Measurements from ENCODE around the gene GRIK3. TPM values are rescaled to one million over a fixed set of nuclear protein-coding genes. Genes with fewer than 3 reads are reported as not detected.

The GRIK3 gene
- total and polyA plus RNA-seq, 2 of the 8 experiments (the other 6 are each of a cell fraction or from before 2014, with no cell fraction given): 2.1 to 3.4 TPM

GRCh38 chr1:36965275-36966159, 68.8 kb downstream of the GRIK3 start:
- CTCF ChIA-PET (ENCODE audit: partially characterized antibody): interaction anchor here (0.7 to 2.1 kb wide), 4 partner anchors 9 to 356 kb away, joined by 3 to 7 read pairs (median 4); no protein-coding TSS in a partner anchor
- no peak for FAIRE-seq
- H3K27ac ChIP-seq (ENCODE audit: low read depth, low read length): no peak overlapping the region

More at GRCh38 chr1:36965275-36966159, 68.8 kb downstream of the GRIK3 start:
- Histone ChIP-seq H4K91ac (replicated peaks; ENCODE audit: insufficient read length, low read length) (no peak overlapping the region), H2BK5ac (ENCODE audit: low read depth, low read length) (no peak overlapping the region), H3K36me3 (ENCODE audit: control insufficient read depth in 2 of 4, insufficient read depth in 4 of 4, low read length in 3 of 4) (no peaks in the 10 kb centered on the region), H3K56ac (replicated peaks; ENCODE audit: insufficient read length, low read depth, low read length) (no peak overlapping the region), H3K14ac (ENCODE audit: insufficient read length) (no peak overlapping the region), H2BK12ac (ENCODE audit: low read depth, low read length) (no peak overlapping the region), H3K4ac (replicated peaks; ENCODE audit: insufficient read length, low read depth, low read length) (no peak overlapping the region), H2BK15ac (ENCODE audit: low read length) (no peak overlapping the region), H3K79me1 (ENCODE audit: low read depth, low read length) (no peaks in the 10 kb centered on the region), H3K27me3 (replicated peaks in 1 of 4; ENCODE audit: control insufficient read depth in 3 of 4, extremely low read depth in 1 of 4, insufficient read depth in 3 of 4, low read length in 3 of 4) (no peaks in the 10 kb centered on the region), H3K23ac (ENCODE audit: insufficient read length) (no peak overlapping the region), H2BK120ac (replicated peaks; ENCODE audit: low read depth, low read length) (no peak overlapping the region), H3K23me2 (ENCODE audit: low read depth, low read length) (no peaks in the 10 kb centered on the region), H3K4me1 (replicated peaks in 1 of 4; ENCODE audit: control insufficient read depth in 3 of 4, insufficient read depth in 4 of 4, low read length in 3 of 4) (no peaks in the 10 kb centered on the region; a peak in 4 of 7 replicates), H3K79me2 (ENCODE audit: control insufficient read depth in 1 of 2, insufficient read depth in 2 of 2, low read length in 2 of 2) (no peaks in the 10 kb centered on the region), H4K20me1 (replicated peaks in 1 of 2; ENCODE audit: control insufficient read depth in 1 of 2, insufficient read depth in 2 of 2, low read length in 2 of 2) (no peaks in the 10 kb centered on the region), H4K5ac (ENCODE audit: insufficient read length, low read depth, low read length) (no peak overlapping the region), H2AFZ (ENCODE audit: low read length) (no peak overlapping the region), H3K9ac (replicated peaks in 1 of 4; ENCODE audit: extremely low read depth in 1 of 4, low read depth in 3 of 4, low read length in 3 of 4) (no peak overlapping the region), H3K18ac (ENCODE audit: extremely low read depth, low read length) (no peak overlapping the region), H4K8ac (ENCODE audit: extremely low read depth, insufficient read depth, low read length) (no peak overlapping the region), H3K4me2 (ENCODE audit: insufficient read depth in 1 of 2, low read depth in 2 of 2, low read length in 2 of 2) (no peak overlapping the region), H3K4me3 (ENCODE audit: extremely low read depth in 1 of 4, insufficient read depth in 2 of 4, low read depth in 3 of 4, low read length in 4 of 4) (no peak overlapping the region), H3K9me3 (ENCODE audit: insufficient read depth in 2 of 2, low read depth in 1 of 2, low read length in 1 of 2) (no peaks in the 10 kb centered on the region), H2BK20ac (ENCODE audit: low read length) (no peak overlapping the region), H2AK5ac (ENCODE audit: low read depth, low read length) (no peak overlapping the region)
- no peak for DNase-seq (ENCODE audit: low read depth in 1 of 2, low spot score in 2 of 2)
- 89% methylated on average over 11 of the region's 11 CpGs; no CpG with 5 or more reads in 1 of the 2 experiments for WGBS, 2 experiments (ENCODE audit: extremely low coverage in 1 of 2, insufficient coverage in 1 of 2, insufficient read length in 1 of 2, insufficient replicate concordance in 2 of 2, low coverage in 1 of 2, low lambda C conversion rate in 2 of 2, missing lambda C conversion rate in 1 of 2)
- POLR2A ChIA-PET (ENCODE audit: partially characterized antibody): no interaction called here
- TF ChIP-seq NANOG (IDR thresholded peaks at IDR 0.05; ENCODE audit: insufficient read depth, low read depth, low read length, poor library complexity, severe bottlenecking) (no peak), CBX8 (IDR thresholded peaks at IDR 0.05; ENCODE audit: borderline replicate concordance, low read depth, low read length) (no peak), EZH2 (IDR thresholded peaks at IDR 0.05; ENCODE audit: low read depth, low read length, severe bottlenecking) (no peak), NRF1 (IDR thresholded peaks at IDR 0.05; ENCODE audit: low read depth, low read length) (no peak)
